Measurements from ENCODE around the gene ZNF653. TPM values are rescaled to one million over a fixed set of nuclear protein-coding genes. Genes with fewer than 3 reads are reported as not detected.
"Not testable (repeated sequence)": the region's sequence is repeated elsewhere in the genome, so short reads cannot be mapped to it uniquely, and the experiment has no call there.

Gene ZNF653
- polyA plus RNA-seq, 1 donor = 6.7 TPM

- DNase-seq = no peak
Measured at GRCh38 chr19:11480715-11481533, 24.7 kb downstream of the ZNF653 start, which contains the start of gene ELAVL3. ELAVL3 (minus strand) TSS chr19:11481046; CDS start chr19:11480608, 438 bp downstream.

- DNase-seq = no peak
Measured at GRCh38 chr19:11479898-11480714, 25.5 kb downstream of the ZNF653 start.

- DNase-seq = no peak
Measured at GRCh38 chr19:11479090-11479897, 26.3 kb downstream of the ZNF653 start.

- no peak for DNase-seq
Measured at GRCh38 chr19:11478167-11479089, 27.2 kb downstream of the ZNF653 start.

- no peak for DNase-seq
Measured at GRCh38 chr19:11475861-11476260, 29.8 kb downstream of the ZNF653 start.

- not testable (repeated sequence) for DNase-seq
Measured at GRCh38 chr19:11475343-11475742, 30.3 kb downstream of the ZNF653 start.

GRCh38 chr19:11473725-11474124 is 31.9 kb downstream of the ZNF653 start:
- DNase-seq = no peak

- not testable (repeated sequence) for DNase-seq
Measured at GRCh38 chr19:11468266-11468845, 37.3 kb downstream of the ZNF653 start.

GRCh38 chr19:11465600-11465999 is 40.0 kb downstream of the ZNF653 start:
- DNase-seq = no peak

GRCh38 chr19:11464333-11465265 is 41.0 kb downstream of the ZNF653 start:
- no peak for DNase-seq

- DNase-seq = no peak
Measured at GRCh38 chr19:11463391-11463790, 42.2 kb downstream of the ZNF653 start.

GRCh38 chr19:11461453-11461852 is 44.2 kb downstream of the ZNF653 start:
- DNase-seq = no peak

- DNase-seq = no peak
Measured at GRCh38 chr19:11460207-11460606, 45.4 kb downstream of the ZNF653 start.

GRCh38 chr19:11458912-11459311 is 46.7 kb downstream of the ZNF653 start:
- not testable (repeated sequence) for DNase-seq

GRCh38 chr19:11458236-11458900 is 47.3 kb downstream of the ZNF653 start:
- no peak for DNase-seq

- DNase-seq = no peak
Measured at GRCh38 chr19:11457831-11458230, 47.8 kb downstream of the ZNF653 start.

GRCh38 chr19:11457115-11457514 is 48.5 kb downstream of the ZNF653 start:
- DNase-seq = no peak

GRCh38 chr19:11456659-11457058 is 49.0 kb downstream of the ZNF653 start:
- DNase-seq = no peak

GRCh38 chr19:11455233-11455554 is 50.4 kb downstream of the ZNF653 start:
- DNase-seq = not testable (repeated sequence)

Data from hindlimb muscle (tissue), 1 donor.